Ascending aorta (tissue), 2 donors: ENCODE data around the gene KRT71. TPM values are rescaled to one million over a fixed set of nuclear protein-coding genes. Genes with fewer than 3 reads are reported as not detected.
A peak's percentile ranks its signal among the peaks of the same experiment; 100 is the strongest.

Experiments used
- DNase-seq, 2 donors: peaks; one replicate each; pipeline ENCODE4 v3.0.0-alpha.2; 2019; ENCODE audit warnings: low spot score in 2 of 2
- H3K27ac ChIP-seq, 2 donors: fragments of 200-600 bp; sonication (generic); one replicate each; pipeline ENCODE4 v1.5.1; 2016 to 2017; ENCODE audit warnings: mild to moderate bottlenecking in 1 of 2
- H3K27me3 ChIP-seq: fragments of 200-600 bp; sonication (generic); one replicate; pipeline ENCODE4 v1.5.1; 2017
- H3K36me3 ChIP-seq, 2 donors: fragments of 200-600 bp; sonication (generic); one replicate each; pipeline ENCODE4 v1.5.1; 2016
- H3K4me1 ChIP-seq, 2 donors: fragments of 200-600 bp; sonication (generic); one replicate each; pipeline ENCODE4 v1.5.1; 2016 to 2017; ENCODE audit warnings: mild to moderate bottlenecking in 1 of 2
- H3K4me3 ChIP-seq, 2 donors: fragments of 200-600 bp; sonication (generic); one replicate each; pipeline ENCODE4 v1.5.1; 2016 to 2017; ENCODE audit warnings: mild to moderate bottlenecking in 1 of 2
- H3K9me3 ChIP-seq, 2 donors: fragments of 200-600 bp; sonication (generic); one replicate each; pipeline ENCODE4 v1.5.1; 2016
- intact Hi-C: fragments of 100-400 bp; cut with DNase I; formaldehyde crosslinking; loops from one replicate; pipeline ENCODE4 v1.15.1; 2023
- total RNA-seq: library from RNA; depleted of rRNA; stranded (reverse); fragments of >200 nt; gene quantifications from one replicate; pipeline ENCODE4 v1.1.0, GENCODE V29; 2016
- TF ChIP-seq, protein P1 (sequence below), 3 experiments: fragments of 200-600 bp in 2 of 3; fragments of 450-650 bp in 1 of 3; sonication (generic) in 2 of 3; IDR thresholded peaks; one replicate each; pipeline ENCODE4 v1.5.1; 2016 to 2019; ENCODE audit warnings: antibody characterized with exemption in 3 of 3, mild to moderate bottlenecking in 1 of 3, moderate library complexity in 1 of 3

The KRT71 gene
- total RNA-seq, 1 donor from 2014 or later, result not detected

DNA sequence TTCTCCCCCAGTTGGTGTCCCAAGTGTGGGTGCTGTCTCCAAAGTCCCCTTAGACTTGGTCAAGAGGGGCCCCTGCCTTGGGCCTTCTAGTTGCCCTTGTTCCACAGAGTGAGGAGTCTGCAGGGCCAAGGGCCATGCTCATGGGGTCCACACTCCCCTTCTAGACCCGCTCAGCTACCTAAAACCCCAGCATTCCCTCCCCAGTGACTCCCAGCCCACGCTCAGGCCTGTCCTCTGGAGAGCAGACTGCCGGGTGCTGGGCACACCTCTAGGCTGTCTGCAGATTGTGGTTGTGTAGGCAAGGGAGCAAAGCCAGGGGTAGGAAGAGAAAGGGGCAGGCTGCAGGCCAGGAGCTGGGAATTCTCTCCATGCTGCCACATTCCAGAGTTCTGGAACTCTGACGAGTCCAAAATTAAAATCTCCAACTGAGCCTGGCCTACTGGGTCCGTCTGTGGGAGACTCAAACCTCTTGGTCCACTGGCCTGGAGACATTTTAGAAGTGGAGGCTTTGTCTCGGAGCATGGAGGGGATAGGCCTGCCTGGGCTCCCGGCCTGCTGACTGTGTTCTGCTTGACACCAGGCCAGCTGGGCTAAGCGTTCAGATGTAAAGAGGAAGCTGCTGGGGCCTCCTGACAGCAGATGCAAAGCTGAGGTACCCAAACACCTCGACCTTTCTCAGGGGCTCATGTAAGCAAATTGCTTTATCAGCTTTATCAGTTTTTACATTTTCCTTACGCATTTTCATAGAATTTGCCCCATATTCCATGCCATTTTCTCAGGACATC is 19.1 kb downstream of the KRT71 start:
- Histone ChIP-seq H3K4me1 (no peaks in the 10 kb centered on the region), H3K4me3 (no peak overlapping the region), H3K27ac (no peak overlapping the region), H3K9me3 (no peaks in the 10 kb centered on the region), H3K27me3 (no peaks in the 10 kb centered on the region), H3K36me3 (no peaks in the 10 kb centered on the region)
- DNase-seq, result no peak
- intact Hi-C loops, result no loop called here
- TF ChIP-seq, protein P1, sequence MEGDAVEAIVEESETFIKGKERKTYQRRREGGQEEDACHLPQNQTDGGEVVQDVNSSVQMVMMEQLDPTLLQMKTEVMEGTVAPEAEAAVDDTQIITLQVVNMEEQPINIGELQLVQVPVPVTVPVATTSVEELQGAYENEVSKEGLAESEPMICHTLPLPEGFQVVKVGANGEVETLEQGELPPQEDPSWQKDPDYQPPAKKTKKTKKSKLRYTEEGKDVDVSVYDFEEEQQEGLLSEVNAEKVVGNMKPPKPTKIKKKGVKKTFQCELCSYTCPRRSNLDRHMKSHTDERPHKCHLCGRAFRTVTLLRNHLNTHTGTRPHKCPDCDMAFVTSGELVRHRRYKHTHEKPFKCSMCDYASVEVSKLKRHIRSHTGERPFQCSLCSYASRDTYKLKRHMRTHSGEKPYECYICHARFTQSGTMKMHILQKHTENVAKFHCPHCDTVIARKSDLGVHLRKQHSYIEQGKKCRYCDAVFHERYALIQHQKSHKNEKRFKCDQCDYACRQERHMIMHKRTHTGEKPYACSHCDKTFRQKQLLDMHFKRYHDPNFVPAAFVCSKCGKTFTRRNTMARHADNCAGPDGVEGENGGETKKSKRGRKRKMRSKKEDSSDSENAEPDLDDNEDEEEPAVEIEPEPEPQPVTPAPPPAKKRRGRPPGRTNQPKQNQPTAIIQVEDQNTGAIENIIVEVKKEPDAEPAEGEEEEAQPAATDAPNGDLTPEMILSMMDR (IDR thresholded peaks at IDR 0.05), result no peak

DNA sequence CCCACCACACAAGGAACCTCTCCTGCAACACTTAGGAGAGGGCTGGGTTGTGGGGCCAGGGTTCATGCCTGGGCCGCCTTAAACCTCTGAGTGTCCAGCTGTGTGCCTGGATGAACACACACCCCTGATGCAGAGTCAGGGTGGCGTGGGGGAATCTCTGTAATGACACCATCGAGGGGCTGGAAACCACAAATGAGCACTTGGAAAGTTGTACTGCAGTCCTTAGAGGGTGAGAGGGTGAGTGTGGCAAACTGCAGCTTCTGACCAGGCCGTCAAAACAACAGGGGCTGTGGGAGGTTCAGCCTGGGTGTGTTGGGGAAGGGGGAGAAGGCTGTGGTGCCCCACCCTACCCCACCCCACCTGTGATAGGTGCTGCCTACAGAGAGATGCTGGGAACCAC is 20.3 kb downstream of the KRT71 start:
- Histone ChIP-seq H3K4me1 (no peaks in the 10 kb centered on the region), H3K4me3 (no peak overlapping the region), H3K36me3 (no peaks in the 10 kb centered on the region), H3K9me3 (no peaks in the 10 kb centered on the region), H3K27me3 (no peaks in the 10 kb centered on the region), H3K27ac (no peak overlapping the region)
- TF ChIP-seq, protein P1 (IDR thresholded peaks at IDR 0.05), result no peak
- intact Hi-C loops, result no loop called here
- no peak for DNase-seq

DNA sequence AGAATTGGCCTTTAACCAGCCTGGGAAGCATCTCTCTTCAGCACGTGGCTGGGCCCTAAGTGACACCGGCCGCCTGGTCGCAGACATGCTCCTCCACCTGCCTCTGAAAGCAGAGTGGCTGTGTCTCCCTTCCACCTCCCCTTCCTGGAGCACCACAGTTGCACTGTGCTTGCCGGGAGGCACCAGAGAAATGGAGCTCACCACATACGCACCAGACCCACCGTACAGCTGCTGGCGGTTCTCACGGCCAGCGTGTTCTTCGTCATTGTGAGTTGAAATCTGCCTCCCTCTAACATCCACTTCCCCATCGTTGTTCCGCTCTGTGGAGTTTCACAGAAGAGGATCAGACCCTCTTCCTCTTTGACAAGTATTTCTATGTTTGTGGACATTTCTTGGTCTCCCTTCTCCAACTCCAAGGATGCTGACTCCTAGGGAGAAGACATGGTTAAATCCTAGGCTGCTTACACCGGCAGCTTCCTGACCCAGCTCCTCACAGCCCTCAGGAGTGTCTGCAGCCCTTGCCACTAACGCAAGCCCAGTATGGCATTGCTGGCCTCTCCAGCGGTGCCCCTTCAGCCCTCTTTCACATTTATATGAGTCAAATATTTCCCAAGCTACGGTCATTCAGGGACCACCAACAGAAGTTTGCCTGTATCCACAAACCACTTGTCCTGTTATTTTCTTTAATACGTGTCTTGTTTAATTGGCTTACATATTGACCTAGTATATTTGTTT is 21.2 kb downstream of the KRT71 start:
- H3K4me3 ChIP-seq, result no peak overlapping the region
- no peaks in the 10 kb centered on the region for H3K27me3 ChIP-seq
- intact Hi-C loops, result no loop called here
- peak in 1 of 2 donors; percentile 28 for DNase-seq
- H3K4me1 ChIP-seq, result no peaks in the 10 kb centered on the region
- H3K9me3 ChIP-seq, result no peaks in the 10 kb centered on the region
- no peaks in the 10 kb centered on the region for H3K36me3 ChIP-seq
- H3K27ac ChIP-seq, result no peak overlapping the region
- TF ChIP-seq, protein P1 (IDR thresholded peaks at IDR 0.05), result no peak

DNA sequence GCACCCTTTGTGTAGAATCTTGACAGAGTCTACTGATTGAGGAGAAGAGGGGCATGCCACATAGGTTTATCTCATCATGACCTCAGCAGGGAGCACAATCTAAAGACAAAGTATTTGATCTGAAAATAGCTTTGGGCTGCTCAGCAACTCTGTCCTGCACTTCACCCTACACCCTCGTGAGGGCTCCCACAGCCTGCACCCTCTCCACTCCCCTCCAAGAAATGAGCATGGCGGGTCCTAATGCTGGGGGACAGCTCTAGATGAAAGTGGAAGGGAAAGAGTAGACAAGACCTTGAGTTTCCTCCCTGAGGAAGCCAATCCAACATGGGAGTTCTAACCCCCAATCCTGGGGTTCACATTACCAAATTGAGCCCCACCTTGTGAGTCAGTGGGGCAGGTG is 22.0 kb downstream of the KRT71 start:
- TF ChIP-seq, protein P1 (IDR thresholded peaks at IDR 0.05), result no peak
- Histone ChIP-seq H3K4me1 (no peaks in the 10 kb centered on the region), H3K4me3 (no peak overlapping the region), H3K27me3 (no peaks in the 10 kb centered on the region), H3K27ac (no peak overlapping the region), H3K9me3 (no peaks in the 10 kb centered on the region), H3K36me3 (no peaks in the 10 kb centered on the region)
- intact Hi-C loops, result no loop called here
- no peak for DNase-seq

DNA sequence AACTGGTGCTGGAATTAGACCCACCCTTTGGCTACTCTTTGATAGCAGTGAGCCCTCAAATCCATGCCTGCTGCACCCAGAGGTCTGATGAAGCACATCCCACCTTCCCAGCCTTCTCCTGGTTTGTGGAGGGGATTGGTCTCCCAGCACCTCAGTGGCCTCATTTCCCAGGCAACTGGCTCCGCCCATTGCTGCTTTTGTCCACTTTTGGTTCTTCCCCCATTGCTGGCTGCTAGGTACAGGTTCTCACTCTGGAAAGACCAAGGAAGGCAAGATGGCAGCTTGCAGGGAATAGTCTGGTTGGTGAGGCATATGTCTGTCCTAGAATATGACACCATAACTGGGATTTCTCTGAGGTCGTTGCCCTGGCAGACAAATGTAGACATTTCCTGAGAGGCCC is 22.6 kb downstream of the KRT71 start:
- no peak overlapping the region for H3K4me3 ChIP-seq
- H3K36me3 ChIP-seq, result no peaks in the 10 kb centered on the region
- no peaks in the 10 kb centered on the region for H3K9me3 ChIP-seq
- TF ChIP-seq, protein P1 (IDR thresholded peaks at IDR 0.05), result no peak
- no peak for DNase-seq
- no peak overlapping the region for H3K27ac ChIP-seq
- H3K4me1 ChIP-seq, result no peaks in the 10 kb centered on the region
- intact Hi-C loops, result no loop called here
- no peaks in the 10 kb centered on the region for H3K27me3 ChIP-seq
